ENCODE results near the gene CETN1.

Gene CETN1

DNA sequence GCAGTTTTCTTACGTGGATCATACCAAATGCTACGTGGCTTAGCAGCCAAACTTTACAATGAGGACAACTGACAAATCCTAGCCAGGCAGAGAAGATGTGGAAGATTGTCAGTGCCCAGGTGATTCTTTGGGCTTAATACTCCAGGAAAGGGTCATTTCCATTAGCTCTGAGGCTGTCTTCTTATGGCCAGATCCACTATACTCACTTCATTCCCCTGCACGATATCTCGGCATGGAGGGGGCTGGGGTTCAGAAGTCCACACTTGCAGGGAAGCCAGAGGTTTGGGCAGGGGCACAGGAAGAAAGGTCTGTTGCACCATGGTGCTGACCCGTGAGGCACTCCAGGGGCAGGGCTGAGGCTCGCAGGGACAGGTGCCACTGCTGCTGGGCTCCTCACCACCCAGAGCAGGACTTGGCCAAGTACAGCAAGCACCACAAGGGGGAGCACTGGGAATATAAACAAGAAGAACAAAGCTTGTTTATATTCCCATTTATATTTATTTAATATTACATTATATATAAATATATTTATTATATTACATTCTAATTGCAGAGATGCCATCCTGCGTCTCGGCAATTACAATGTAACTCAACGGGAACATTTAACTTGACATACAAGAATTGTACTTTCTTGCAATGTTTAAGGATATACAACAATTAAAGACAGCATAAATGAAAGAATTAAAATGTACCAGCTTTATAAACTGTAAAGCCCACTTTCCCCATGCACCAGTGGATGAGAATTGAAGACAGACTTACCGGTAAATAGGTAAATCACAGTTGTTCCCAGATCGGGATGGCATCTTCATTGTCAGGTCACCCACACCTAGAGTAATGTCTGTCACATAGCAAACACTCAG lies 43.8 kb downstream of the CETN1 start:
- DNase-seq (ENCODE audit: low read depth in 2 of 2): peak; percentile 30 to 47

DNA sequence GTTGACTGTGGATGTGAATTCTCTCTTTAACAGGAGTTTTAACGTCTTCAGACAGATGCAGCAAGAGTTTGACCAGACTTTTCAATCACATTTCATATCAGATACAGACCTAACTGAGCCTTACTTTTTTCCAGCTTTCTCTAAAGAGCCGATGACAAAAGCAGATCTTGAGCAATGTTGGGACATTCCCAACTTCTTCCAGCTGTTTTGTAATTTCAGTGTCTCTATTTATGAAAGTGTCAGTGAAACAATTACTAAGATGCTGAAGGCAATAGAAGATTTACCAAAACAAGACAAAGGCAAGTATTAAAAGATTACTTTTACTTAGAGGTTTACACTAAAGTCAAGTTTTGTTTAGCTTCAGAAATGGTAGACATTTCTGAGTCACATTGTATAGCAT lies 47.1 kb downstream of the CETN1 start:
- DNase-seq (ENCODE audit: low read depth in 2 of 2): no peak

DNA sequence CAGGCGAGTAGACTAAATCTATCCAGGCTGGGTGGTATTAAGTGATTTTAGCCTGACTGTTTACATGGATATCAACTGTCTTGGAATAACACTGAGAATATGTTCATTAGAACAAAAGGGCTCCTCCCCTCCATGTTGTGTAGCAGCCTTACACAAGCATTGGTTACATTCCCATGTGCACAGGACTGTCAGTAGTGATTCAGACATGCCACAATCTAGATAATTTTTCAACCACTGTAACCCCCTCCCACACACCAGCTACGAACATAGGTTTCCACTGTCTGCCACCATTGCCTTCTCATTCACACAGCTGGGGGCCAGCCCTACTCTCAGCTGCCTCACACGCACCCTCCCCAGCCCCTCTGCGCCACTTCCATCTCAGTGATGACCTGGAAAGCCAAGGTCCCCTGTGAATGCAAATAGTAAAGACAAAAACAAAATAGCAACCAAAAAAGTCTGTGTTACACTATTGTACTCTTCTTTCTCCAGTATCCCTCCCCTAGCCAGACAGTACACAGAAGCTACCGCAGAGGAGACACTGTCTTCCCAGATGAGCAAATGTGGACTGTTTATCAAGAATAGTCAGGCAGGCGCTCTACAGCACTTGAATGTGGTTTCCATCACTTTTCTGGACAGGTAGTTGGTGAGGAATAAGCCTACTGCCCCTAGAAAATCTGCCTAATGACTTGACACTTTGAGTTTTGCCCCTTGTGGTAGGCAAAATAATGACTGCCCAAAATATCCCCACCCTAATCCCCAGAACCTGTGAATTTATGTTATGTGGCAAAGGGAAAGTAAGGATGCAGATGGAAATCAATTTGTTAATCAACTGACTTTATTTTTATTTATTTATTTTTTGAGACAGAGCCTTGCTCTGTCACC lies 49.3 kb downstream of the CETN1 start:
- DNase-seq (ENCODE audit: low read depth in 2 of 2): peak in 1 of 2 donors; percentile 9

DNA sequence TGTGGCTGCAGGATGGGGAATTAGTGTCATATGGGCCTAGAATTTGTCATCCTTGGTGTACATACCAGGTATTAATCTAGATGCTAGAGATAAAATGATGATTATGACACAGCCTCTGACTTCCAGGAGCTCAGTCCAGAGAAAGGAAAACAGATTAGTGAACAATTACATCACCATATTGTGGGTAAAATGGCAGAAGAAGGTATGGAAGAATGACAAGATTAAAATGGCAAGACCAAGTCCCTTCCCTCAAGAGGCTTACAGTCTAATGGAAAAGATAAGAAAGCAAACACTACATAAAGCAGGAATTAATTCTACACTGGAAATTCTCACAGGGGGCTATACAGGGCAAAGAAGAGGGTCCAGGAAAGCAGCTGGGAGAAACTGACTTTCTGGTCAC lies 51.4 kb downstream of the CETN1 start:
- no peak for DNase-seq (ENCODE audit: low read depth in 2 of 2)
